Retina (tissue), 1 donor: ENCODE results near the gene DIPK1B.

ENCODE experiments used
- DNase-seq: peaks from one replicate; pipeline ENCODE4 v3.0.0-alpha.2; 2016

The DIPK1B gene

DNA sequence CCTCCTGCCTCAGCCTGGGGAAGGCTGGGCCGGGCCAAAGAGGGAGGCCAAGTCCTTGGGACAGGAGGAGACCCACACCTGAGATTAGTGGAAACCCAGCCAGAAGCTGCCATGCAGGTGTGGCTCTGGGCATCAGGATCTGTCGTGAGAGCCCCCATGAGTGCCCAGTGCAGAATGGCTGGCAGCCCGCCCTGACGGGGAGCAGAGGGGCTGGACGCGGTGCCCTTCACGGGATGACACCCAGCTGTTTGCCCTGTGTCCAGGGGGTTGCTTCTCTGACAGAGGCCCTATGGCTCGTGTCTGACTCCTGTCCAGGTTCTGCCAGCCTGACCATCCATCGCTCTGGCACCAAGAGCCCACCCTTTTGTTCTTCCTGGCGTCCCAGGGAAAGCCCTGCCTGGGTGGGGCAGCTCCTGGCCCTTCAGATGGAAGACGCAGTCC is 8.5 kb downstream of the DIPK1B start:
- no peak for DNase-seq

DNA sequence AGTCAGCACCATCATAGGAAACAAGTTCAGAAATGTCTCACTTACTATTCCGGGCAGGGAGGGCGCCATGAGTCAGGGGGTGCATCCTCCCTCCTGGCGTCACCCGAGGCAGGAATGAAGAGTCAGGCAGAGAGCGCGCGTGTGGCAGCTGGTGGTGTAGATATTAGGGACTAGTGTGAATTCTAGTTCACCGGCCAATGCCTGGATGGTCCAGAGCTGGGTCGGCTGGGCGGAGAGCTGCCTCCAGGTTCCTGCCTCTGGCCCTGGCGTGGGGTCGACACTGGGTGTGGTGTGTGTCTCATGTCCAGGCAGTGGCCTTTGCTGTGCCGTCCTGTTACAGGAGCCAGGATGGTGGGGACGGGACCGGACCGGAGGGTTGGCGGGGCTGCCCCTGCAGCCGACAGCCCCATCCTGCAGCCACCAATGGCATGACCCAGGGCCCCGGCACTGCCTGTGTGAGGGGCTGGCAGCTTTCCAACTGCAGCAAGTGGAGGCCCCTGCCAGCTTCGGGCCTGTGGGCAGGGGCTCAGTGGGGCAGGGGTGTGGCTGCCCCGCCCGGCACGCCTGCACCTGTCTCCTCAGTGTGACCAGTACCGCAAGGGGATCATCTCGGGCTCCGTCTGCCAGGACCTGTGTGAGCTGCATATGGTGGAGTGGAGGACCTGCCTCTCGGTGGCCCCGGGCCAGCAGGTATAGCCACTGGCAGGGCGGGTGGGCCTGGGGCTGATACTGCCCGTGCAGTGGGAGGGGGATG is 9.1 kb downstream of the DIPK1B start:
- DNase-seq: no peak

DNA sequence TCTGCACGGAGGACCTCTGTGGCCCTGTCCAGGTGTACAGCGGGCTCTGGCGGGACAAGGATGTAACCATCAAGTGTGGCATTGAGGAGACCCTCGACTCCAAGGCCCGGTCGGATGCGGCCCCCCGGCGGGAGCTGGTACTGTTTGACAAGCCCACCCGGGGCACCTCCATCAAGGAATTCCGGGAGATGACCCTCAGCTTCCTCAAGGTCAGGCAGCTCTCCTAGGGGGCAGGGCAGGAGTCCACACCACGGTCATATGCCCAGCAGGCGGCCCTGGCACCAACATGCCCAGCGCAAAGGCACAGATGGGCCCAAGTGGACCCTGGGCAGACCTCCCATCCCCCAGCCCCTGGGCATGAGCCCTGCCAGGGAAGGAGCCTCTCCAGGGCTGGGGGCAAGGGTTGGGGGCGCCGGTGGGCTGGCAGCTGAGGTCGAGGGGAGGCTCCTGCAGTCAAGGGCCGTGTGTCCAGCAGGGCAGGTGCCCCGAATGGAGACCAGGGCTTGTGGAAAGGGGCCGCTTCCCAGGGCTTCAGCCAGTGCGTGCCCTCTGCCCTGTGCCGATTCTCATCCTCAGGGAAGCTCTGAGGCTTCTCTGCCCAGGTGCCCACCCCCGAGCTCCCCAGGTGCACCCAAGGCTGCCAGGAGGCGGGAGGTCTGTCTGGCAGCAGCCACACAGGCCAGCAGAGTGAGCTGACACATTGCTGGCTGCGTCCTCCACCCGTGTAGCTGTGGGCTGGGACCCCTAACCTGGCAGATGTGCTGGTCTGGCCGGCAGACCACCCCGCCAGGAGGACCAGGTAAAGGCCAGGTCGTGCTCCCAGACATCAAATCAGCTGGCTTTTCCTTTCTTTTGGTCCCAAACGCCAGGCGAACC is 10.0 kb downstream of the DIPK1B start:
- no peak for DNase-seq

DNA sequence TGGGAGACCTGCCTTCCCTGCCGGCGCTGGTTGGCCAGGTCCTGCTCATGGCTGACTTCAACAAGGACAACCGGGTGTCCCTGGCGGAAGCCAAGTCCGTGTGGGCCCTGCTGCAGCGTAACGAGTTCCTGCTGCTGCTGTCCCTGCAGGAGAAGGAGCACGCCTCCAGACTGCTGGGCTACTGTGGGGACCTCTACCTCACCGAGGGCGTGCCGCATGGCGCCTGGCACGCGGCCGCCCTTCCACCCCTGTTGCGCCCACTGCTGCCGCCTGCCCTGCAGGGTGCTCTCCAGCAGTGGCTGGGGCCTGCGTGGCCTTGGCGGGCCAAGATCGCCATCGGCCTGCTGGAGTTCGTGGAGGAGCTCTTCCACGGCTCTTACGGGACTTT is 10.6 kb downstream of the DIPK1B start:
- DNase-seq: no peak

DNA sequence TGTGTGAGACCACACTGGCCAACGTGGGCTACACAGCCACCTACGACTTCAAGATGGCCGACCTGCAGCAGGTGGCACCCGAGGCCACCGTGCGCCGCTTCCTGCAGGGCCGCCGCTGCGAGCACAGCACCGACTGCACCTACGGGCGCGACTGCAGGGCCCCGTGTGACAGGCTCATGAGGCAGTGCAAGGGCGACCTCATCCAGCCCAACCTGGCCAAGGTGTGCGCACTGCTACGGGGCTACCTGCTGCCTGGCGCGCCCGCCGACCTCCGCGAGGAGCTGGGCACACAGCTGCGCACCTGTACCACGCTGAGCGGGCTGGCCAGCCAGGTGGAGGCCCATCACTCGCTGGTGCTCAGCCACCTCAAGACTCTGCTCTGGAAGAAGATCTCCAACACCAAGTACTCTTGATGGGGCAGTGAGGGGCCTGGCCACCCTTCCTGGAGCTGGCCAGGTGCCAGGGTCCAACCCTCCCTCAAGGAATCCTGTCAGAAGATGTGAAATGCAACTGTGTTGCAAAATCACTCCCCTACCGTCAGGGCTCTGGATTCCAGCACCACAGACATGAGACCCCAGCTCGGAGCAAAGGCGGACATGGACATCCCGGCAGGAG is 11.1 kb downstream of the DIPK1B start:
- DNase-seq: no peak

DNA sequence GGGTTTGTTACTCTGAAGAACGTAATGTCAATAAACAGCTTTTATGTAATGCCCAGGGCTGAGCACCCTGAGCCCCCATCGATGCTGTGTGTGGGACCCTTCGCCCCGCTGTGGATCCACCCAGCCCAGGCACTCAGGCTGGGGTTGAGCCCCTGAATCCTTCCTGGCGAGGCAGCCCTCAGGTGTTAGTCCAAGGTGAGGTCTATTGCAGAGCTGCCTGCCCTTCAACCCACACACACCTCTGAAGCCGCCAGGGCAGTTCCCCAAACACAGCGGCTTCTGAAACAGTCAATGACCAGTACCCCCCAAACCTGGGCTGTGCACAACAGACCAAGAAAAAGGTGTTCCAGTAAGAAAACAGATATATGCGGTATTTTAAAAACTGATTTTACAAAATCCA is 11.6 kb downstream of the DIPK1B start:
- DNase-seq: no peak

DNA sequence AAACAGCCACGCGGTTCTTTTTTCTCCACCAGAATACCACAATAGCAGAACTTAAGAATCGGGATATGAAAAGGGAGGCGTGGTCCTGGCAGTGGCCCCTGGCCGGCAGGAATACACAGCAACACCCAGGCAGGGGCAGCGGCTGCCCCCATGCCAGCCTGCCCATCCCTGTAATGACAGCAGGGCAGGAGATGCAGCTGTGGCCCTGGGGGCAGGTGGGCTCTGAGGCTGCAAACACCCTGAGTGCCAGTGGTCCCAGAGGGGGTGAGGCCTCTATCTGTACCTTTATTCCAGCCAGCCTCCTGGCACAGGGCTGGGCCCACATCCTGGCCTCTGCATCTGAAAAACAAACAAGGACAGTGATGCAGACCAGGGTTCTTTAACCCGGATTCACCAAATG is 12.4 kb downstream of the DIPK1B start:
- DNase-seq: no peak

DNA sequence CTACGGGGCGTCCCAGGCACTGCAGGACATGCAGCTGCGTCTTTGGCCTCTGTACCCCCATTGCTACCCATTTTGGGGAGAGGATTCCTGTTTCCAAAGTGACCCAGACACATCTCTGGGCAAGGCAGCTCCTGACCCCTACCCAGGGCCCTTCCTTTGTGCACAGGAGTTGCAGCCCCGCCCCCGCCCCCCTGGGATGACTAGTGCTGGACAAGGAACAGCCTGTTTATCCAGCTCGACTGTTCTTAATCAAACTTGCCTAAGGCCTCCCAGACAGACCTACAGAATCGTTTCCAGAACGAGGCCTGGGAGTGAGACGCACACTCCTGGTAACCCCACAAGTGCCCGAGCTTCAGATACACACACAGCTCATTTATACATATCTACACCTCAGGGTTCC is 13.2 kb downstream of the DIPK1B start:
- DNase-seq: no peak

DNA sequence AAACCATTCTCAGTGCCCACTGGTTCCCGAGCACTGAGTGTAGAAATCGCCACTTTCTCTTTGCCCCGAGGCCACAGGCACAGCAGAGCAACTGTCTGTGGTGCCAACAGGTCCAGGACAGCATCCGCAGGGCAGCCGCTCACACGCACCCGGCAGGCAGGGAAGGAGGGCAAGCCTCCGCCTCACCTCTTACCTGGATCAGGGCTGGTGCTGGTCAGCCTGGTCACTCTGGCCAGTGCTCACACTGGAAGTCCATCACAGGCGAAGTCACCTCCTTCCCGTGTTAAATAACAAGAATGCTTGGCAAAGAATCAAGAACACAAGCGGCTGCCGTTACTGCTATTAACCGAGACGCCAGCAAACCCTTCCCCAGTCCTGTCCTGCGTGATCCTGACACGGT is 13.7 kb downstream of the DIPK1B start:
- no peak for DNase-seq

DNA sequence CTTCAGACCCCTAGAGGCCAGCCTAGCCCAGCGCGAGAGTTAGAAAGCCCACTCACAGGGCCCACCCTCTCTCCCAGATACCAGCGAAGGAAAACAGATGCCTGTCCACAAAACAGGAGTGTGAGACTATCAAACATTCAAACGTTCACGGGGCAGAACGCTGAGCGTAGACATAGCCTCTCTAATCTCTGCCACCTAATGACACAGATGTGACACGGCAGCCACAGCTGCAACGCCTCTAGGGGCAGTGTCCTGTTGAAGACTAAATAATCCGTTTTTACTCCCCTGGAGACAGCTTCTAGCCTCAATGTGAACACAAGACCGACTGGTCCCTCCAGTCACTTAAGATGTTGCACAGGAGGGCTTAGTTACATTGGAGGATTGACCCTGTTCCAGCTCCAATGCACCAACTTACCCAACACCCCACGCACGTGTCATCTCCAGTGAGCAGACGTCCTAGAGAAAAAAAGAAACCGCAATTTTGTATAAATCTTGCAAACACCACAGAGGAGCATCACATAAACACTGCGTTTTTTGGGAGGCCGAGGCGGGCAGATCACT is 14.3 kb downstream of the DIPK1B start:
- no peak for DNase-seq

DNA sequence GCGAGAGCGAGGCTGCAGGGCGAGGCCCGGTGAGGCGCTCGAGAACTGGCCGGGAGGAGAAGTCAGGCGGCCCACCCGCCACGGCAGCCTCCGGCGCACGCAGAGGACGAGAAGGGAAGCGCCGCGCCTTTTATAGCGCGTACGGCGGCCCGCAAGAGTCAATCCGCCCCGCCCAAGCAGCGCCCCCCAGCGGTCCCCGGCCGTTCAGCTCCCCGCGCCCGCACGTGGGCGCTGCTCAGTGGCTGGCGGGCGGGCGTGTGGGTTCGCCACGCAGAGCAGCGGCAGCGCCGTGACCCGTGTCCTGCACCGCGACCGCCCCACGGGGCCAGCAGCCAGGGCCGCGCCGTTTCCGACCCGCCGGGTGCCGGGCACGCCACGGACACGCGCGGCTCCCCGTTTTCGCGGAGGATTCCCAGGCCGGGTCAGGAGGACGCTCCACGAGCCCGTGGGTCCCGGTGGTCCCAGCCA is 15.7 kb downstream of the DIPK1B start:
- peak; percentile 93 for DNase-seq

DNA sequence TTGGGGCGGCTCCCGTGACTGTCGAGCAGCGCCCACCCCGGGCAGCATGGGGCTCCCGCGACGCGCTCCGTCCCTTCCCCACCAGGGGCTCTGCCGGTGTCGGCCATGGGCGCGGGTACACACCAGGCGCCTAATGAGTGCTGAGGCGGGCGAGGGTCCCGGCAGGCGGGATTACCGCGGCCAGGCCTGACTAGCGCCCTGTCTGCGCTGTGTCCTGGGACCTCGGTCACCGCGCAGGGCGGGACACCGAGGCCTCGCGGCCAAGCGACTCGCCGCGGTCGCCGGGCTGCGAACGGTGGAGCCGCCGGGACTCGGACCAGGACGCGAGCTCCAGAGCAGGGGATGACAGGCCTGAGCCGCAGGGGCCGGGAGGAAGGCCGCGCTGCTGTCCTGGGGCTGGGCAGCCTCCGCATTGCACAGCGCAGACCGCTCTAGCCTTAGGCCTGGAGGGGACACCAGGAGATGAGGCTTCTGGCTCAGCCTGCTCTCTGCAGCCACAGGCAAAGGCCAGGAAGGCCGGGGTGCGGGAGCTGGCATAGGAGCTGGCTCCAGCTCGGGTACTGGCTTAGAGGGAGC is 16.3 kb downstream of the DIPK1B start:
- DNase-seq: peak; percentile 72

DNA sequence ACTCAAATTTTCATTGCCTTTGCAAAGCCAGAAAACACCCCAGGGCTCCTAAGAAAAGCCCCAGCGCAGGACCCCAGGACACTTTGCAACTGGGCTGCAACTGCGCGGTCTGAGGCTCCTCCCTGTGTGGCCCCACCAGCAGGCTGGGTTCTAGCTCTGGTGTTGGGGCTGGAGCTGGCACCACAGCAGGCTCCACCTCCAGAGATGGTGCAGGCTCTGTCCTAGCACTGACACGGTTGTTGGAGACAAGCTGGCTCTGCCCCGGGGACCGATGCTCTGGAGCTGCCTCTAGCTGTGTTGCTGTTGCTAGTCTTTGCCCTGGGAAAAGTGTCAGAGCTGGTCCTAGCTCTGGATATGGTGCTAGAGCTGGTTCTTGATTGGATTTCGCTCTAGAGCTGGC is 16.8 kb downstream of the DIPK1B start:
- DNase-seq: no peak

DNA sequence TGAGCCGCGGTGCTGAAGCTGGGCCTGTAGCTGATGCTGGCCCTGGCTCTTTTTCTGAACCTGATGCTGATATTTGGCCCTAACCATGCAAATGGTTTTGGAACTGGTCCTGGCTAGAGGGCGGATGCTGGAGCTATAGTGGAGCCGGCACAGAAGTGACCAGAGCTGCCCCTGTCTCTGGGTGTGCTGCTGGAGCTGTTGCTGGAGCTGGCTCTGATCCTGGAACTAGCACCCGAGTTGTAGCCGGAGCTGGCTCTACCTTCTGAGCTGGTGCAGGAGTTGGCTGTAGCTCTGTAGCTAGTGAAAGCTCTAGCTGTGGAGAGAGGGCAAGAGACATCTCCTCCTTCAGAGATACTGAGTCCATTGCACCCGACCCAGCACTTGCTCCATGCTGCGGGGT is 17.6 kb downstream of the DIPK1B start:
- DNase-seq: no peak

DNA sequence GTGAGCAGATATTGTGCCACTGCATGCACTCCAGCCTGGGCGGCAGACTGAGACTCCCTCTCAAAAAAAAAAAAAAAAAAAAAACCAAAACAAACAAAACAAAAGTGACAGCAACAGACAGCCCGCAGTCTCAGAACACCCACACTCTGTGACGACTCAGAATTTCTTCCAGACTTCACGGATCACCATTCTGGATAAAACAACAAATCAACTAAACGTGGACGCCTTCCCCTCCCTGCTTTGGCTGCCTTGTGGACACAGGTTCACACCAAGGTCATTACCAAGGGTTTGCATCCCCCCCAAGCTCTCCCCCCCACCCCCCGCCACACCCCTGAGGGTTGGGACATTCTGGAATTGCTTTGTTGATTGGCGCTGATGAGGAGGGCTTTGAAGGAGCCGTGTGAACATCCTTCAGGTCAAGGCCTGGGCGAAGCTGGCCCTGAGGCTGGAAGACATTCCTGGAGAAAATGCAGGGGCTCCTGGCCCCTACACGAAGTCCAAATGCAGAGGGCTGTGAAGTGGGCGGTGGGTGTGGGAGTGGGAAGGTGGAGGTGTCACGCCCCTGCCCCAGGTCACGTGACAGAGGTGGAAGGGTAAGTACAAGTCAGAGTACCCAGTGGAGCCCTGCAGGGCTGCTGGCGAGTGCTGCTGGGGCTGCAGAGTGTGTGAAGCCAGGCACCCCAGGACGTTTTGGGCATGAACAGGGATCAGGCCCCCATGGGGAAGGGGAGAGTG is 20.2 kb downstream of the DIPK1B start:
- DNase-seq: no peak

DNA sequence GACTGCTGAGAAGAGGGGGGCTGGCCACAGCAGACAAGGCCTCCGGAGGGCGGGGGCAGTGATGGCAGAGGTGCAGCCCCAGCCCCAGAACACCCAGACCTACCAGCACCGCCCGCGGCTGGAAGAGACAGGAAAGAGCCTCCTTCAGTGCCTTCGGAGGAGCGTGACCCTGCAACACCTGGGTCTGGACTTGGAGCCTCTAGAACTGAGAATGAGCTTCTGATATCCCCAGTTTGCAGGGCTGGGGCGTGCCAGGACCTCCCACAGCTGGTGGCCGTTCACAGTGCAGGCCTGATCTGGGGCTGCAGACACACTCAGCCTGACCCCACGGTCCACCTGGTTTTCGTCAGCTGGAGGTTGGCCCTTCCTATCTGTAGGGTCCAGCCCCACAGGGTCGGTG is 21.2 kb downstream of the DIPK1B start:
- no peak for DNase-seq

DNA sequence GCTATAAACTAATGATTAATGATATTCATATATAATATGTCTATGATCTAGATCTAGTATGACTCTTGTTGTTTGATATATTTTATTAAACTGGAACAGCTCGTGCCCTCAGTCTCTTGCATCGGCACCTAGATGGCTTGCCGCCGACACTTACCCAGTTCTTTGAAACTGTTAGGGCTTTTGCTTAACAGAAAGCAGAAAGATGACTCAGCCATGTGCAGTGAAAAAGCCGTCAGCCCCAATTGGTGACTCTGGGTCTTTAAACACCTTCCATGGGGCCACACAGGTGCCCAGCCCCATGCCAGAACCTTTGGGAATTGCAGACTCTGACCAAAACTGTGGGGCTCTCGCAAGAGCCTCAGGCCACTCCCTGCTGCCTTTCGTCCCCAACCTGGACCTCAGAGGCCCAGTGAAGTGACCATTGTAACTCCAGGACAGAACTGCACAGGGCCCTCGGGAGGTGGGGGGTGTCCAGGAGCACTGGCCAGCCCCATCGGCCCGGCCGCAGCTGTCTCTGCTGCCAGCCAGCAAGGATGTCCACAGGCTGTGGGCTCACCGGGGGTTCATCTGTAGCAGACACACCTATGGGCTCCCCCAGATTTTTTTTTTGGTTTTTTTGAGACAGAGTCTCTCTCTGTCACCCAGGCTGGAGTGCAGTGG is 22.6 kb downstream of the DIPK1B start:
- no peak for DNase-seq

DNA sequence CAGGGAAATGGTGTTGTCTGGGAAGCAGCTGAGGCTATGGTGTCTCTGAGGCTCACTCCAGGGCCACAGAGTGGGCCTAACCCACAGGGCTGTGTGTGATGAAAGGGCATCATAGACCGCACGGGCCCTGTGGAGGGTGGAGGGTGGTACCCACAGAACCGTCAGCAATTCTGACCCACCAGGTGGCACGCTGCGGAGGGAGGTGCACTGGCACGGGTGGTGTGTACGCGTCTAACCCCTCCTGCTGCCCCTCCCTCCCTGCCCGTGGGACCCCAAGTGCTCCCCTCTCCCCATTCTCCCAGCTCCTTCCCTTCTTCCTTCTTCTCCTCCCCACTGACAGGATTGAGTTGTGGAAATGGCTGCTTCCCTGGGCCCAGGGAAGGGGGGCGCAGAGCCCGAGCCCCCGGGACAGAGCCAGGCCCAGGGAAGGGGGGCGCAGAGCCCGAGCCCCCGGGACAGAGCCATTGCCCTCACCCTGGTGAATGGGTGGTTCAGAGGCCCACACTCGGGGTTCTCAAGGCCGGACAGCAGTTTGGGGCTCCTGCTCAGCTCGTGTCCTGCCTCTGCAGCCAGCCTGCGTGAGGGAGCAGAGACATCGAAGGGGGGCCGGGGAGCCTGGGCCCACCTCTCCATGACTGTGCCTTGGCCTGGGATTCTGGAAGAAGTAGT is 23.6 kb downstream of the DIPK1B start:
- DNase-seq: no peak

DNA sequence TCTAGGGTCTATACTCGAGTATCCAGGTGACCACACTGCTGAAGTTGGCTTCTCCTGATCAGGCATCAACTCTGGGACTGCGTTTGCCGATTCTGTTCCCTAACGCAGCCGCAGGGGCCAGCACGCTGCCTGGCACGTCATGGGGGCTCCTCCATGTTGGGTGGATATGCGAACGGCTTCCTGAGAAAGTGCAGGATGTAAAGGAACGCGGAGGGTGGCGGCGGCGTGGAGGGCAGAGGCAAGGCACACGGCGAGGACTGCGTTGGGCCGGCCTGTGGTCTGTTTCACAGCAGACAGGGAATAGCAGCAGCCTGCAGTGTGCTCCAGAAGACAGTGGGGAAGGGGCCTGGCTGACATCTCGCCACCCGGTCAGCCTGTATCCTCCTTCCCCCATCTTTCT is 26.6 kb downstream of the DIPK1B start:
- no peak for DNase-seq

DNA sequence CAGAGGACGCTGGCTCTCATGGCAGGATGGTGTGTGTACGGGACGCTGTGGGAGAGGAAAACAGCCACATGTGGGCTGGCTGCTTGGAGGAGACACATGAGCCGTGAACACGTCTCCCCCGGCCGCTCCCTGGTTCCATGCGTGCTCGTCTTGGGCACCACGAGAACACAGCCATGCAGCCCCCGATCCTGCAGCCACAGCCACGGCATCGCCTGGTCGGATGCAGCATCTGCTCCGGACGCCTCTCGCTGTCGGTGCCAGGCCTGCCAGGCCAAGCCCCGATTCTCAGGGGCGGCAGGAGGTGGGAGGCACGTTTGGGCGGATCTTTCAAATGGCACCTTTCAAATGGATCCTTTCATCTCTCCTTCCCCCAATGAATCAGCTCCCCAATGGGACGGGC is 27.1 kb downstream of the DIPK1B start:
- DNase-seq: no peak

DNA sequence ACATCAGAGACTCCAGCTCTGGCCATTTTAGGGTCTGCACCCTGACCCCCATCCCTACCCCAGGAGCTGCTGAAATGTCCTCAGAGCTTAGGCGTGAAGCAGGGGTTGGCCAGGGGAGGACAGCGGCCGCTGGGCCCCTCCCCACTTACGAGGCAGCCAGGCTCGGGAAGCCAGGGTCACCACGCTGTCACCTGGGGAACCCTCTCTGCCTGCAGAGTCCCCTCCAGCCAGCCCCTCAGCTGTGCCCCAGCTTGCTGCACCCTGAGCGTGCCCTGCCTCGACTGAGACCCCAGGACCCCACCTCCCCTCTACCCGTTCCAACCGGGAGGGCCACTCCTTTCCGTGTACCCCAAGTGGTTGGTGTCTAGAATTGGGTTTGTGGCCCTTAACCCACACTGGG is 27.7 kb downstream of the DIPK1B start:
- DNase-seq: no peak
